SK-N-SH treated with all-trans-retinoic acid at 6 μM for 48 hours (cell line): ENCODE results near the gene POTEJ.
"Not testable (repeated sequence)": the region's sequence is repeated elsewhere in the genome, so short reads cannot be mapped to it uniquely, and the experiment has no call there.

Experiments
- BACH2 ChIP-seq: fragments of 250-450 bp; sonication (Bioruptor Pico); IDR thresholded peaks from 2 replicates; pipeline ENCODE4 v1.9.0; 2021; ENCODE audit warnings: mild to moderate bottlenecking, borderline replicate concordance
- CSDC2 ChIP-seq: fragments of 250-450 bp; sonication (Bioruptor Pico); IDR thresholded peaks from 2 replicates; pipeline ENCODE4 v1.5.0; 2020; ENCODE audit warnings: mild to moderate bottlenecking, moderate library complexity
- GLIS3 ChIP-seq: fragments of 250-450 bp; sonication (Bioruptor Pico); IDR thresholded peaks from 2 replicates; pipeline ENCODE4 v1.5.0; 2020; ENCODE audit warnings: mild to moderate bottlenecking, moderate library complexity
- RARB ChIP-seq: fragments of 250-450 bp; sonication (Bioruptor Pico); IDR thresholded peaks from 2 replicates; pipeline ENCODE4 v1.8.0; 2021; ENCODE audit warnings: mild to moderate bottlenecking, moderate library complexity
- SNAI2 ChIP-seq: fragments of 250-450 bp; sonication (Bioruptor Pico); IDR thresholded peaks from 2 replicates; pipeline ENCODE4 v1.5.0; 2020; ENCODE audit warnings: mild to moderate bottlenecking, moderate library complexity
- TCF4 ChIP-seq: fragments of 250-450 bp; sonication (Bioruptor Pico); IDR thresholded peaks from 2 replicates; pipeline ENCODE4 v1.8.0; 2021; ENCODE audit warnings: mild to moderate bottlenecking, moderate library complexity, borderline replicate concordance
- ZFP3 ChIP-seq: fragments of 250-450 bp; sonication (Bioruptor Pico); IDR thresholded peaks from 2 replicates; pipeline ENCODE4 v1.5.0; 2020; ENCODE audit warnings: mild to moderate bottlenecking, moderate library complexity
- TF ChIP-seq, protein P1 (sequence below): fragments of 250-450 bp; sonication (Bioruptor Pico); IDR thresholded peaks from 2 replicates; pipeline ENCODE4 v1.8.0; 2021; ENCODE audit warnings: low read depth, mild to moderate bottlenecking, moderate library complexity, borderline replicate concordance
- TF ChIP-seq, protein P2 (sequence below): fragments of 250-450 bp; sonication (Bioruptor Pico); IDR thresholded peaks from 2 replicates; pipeline ENCODE4 v1.5.1; 2021; ENCODE audit warnings: mild to moderate bottlenecking, moderate library complexity
- TF ChIP-seq, protein P3 (sequence below): fragments of 250-450 bp; sonication (Bioruptor Pico); IDR thresholded peaks from 2 replicates; pipeline ENCODE4 v1.5.1; 2020; ENCODE audit warnings: low read depth, mild to moderate bottlenecking, moderate library complexity

DNA sequence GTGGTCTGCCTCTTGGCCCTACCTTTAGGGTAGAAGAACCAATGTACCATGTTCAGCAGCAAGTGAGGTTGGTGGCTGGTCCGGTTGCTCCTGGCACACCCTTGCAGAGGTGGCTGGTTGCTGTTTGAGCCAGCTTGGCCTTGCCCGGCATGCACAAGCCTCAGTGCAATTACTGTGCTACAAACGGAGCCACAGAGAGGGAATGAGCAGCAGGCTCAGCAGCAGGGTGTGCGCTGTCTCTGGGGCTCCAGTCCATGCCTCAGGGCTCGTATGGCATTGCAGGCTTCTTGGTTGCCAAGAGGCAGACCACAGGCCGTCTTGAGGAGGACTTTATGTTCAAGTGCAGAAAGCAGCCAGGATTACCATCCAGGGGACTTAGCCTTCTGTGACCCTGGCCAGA, 53.3 kb downstream of the POTEJ start:
- TF ChIP-seq TCF4, ZFP3, RARB, BACH2, SNAI2, GLIS3, CSDC2 (CRISPR knock-in tag): not testable (repeated sequence)
- TF ChIP-seq, protein P1, sequence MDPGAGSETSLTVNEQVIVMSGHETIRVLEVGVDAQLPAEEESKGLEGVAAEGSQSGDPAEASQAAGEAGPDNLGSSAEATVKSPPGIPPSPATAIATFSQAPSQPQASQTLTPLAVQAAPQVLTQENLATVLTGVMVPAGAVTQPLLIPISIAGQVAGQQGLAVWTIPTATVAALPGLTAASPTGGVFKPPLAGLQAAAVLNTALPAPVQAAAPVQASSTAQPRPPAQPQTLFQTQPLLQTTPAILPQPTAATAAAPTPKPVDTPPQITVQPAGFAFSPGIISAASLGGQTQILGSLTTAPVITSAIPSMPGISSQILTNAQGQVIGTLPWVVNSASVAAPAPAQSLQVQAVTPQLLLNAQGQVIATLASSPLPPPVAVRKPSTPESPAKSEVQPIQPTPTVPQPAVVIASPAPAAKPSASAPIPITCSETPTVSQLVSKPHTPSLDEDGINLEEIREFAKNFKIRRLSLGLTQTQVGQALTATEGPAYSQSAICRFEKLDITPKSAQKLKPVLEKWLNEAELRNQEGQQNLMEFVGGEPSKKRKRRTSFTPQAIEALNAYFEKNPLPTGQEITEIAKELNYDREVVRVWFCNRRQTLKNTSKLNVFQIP: not testable (repeated sequence)
- TF ChIP-seq, protein P2, sequence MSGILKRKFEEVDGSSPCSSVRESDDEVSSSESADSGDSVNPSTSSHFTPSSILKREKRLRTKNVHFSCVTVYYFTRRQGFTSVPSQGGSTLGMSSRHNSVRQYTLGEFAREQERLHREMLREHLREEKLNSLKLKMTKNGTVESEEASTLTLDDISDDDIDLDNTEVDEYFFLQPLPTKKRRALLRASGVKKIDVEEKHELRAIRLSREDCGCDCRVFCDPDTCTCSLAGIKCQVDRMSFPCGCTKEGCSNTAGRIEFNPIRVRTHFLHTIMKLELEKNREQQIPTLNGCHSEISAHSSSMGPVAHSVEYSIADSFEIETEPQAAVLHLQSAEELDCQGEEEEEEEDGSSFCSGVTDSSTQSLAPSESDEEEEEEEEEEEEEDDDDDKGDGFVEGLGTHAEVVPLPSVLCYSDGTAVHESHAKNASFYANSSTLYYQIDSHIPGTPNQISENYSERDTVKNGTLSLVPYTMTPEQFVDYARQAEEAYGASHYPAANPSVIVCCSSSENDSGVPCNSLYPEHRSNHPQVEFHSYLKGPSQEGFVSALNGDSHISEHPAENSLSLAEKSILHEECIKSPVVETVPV: not testable (repeated sequence)
- TF ChIP-seq, protein P3, sequence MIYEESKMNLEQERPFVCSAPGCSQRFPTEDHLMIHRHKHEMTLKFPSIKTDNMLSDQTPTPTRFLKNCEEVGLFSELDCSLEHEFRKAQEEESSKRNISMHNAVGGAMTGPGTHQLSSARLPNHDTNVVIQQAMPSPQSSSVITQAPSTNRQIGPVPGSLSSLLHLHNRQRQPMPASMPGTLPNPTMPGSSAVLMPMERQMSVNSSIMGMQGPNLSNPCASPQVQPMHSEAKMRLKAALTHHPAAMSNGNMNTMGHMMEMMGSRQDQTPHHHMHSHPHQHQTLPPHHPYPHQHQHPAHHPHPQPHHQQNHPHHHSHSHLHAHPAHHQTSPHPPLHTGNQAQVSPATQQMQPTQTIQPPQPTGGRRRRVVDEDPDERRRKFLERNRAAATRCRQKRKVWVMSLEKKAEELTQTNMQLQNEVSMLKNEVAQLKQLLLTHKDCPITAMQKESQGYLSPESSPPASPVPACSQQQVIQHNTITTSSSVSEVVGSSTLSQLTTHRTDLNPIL (CRISPR knock-in tag): not testable (repeated sequence)
